Astrocyte (in vitro differentiated cells and primary cell): ENCODE data around the gene H1-8. TPM values are rescaled to one million over a fixed set of nuclear protein-coding genes. Genes with fewer than 3 reads are reported as not detected.

Experiments used
- DNase-seq: peaks from one replicate; pipeline ENCODE4 v3.0.0-alpha.2; 2010; ENCODE audit warnings: low read depth
- FAIRE-seq: peaks from 2 replicates; lab custom pipeline; 2011; peaks lifted over from hg19 to GRCh38; lab: Jason Lieb, UNC
- H2AFZ ChIP-seq: 2 replicates; pipeline ENCODE4 v1.6.0; 2012; ENCODE audit warnings: low read depth, low read length, inconsistent platforms
- H3K27ac ChIP-seq: 2 replicates; pipeline ENCODE4 v1.5.1; 2011; ENCODE audit warnings: low read depth, low read length, inconsistent platforms
- H3K27me3 ChIP-seq: 2 replicates; pipeline ENCODE4 v1.6.0; 2011; ENCODE audit warnings: low read length, inconsistent platforms; ENCODE audit not compliant: insufficient read depth
- H3K36me3 ChIP-seq: 2 replicates; pipeline ENCODE4 v1.5.1; 2011; ENCODE audit warnings: low read length, inconsistent platforms; ENCODE audit not compliant: insufficient read depth
- H3K4me1 ChIP-seq: 2 replicates; pipeline ENCODE4 v1.5.1; 2011; ENCODE audit warnings: low read length, inconsistent platforms; ENCODE audit not compliant: insufficient read depth
- H3K4me2 ChIP-seq: 2 replicates; pipeline ENCODE4 v1.6.0; 2012; ENCODE audit warnings: low read length, inconsistent platforms
- H3K4me3 ChIP-seq: 2 replicates; pipeline ENCODE4 v1.5.1; 2011; ENCODE audit warnings: low read depth, mild to moderate bottlenecking, low read length, inconsistent platforms; ENCODE audit not compliant: insufficient read depth
- H3K79me2 ChIP-seq: 2 replicates; pipeline ENCODE4 v1.6.0; 2012; ENCODE audit warnings: mild to moderate bottlenecking, low read length, inconsistent platforms; ENCODE audit not compliant: insufficient read depth
- H3K9ac ChIP-seq: 2 replicates; pipeline ENCODE4 v1.6.0; 2012; ENCODE audit warnings: mild to moderate bottlenecking, low read length, inconsistent platforms
- H3K9me3 ChIP-seq: 2 replicates; pipeline ENCODE4 v1.5.1; 2012; ENCODE audit warnings: low read depth, mild to moderate bottlenecking, low read length, inconsistent platforms; ENCODE audit not compliant: insufficient read depth
- H4K20me1 ChIP-seq: 2 replicates; pipeline ENCODE4 v1.6.0; 2012; ENCODE audit warnings: low read length, inconsistent platforms; ENCODE audit not compliant: insufficient read depth
- H3K27ac Mint-ChIP-seq: one replicate; pipeline ENCODE4 v1.8.0; 2021; ENCODE audit warnings: mild to moderate bottlenecking, mixed read lengths; ENCODE audit not compliant: unreplicated experiment
- H3K27me3 Mint-ChIP-seq: one replicate; pipeline ENCODE4 v1.8.0; 2021; ENCODE audit warnings: low read depth, mixed read lengths; ENCODE audit not compliant: unreplicated experiment
- H3K36me3 Mint-ChIP-seq: one replicate; pipeline ENCODE4 v1.8.0; 2021; ENCODE audit warnings: low read depth, mixed read lengths; ENCODE audit not compliant: unreplicated experiment
- H3K4me1 Mint-ChIP-seq: one replicate; pipeline ENCODE4 v1.8.0; 2021; ENCODE audit warnings: low read depth, mixed read lengths; ENCODE audit not compliant: unreplicated experiment
- H3K4me3 Mint-ChIP-seq: one replicate; pipeline ENCODE4 v1.8.0; 2021; ENCODE audit warnings: mild to moderate bottlenecking, moderate library complexity, mixed read lengths; ENCODE audit not compliant: unreplicated experiment
- H3K9me3 Mint-ChIP-seq: one replicate; pipeline ENCODE4 v1.8.0; 2021; ENCODE audit warnings: mild to moderate bottlenecking, mixed read lengths; ENCODE audit not compliant: unreplicated experiment
- EZH2 ChIP-seq: IDR thresholded peaks from 2 replicates; pipeline ENCODE4 v1.6.1; 2012; ENCODE audit warnings: mild to moderate bottlenecking, low read length, inconsistent platforms; ENCODE audit not compliant: insufficient read depth
- total RNA-seq: library from RNA; stranded (reverse); gene quantifications from 2 replicates; pipeline ENCODE4 v1.2.1, GENCODE V29; 2021
- TF ChIP-seq, protein P1 (sequence below): IDR thresholded peaks from 2 replicates; pipeline ENCODE4 v1.5.1; 2011; ENCODE audit warnings: low read depth, mild to moderate bottlenecking, inconsistent platforms, low read length, moderate library complexity; ENCODE audit not compliant: insufficient read depth

H1-8 gene
- total RNA-seq, 1 donor from 2014 or later, result not detected

DNA sequence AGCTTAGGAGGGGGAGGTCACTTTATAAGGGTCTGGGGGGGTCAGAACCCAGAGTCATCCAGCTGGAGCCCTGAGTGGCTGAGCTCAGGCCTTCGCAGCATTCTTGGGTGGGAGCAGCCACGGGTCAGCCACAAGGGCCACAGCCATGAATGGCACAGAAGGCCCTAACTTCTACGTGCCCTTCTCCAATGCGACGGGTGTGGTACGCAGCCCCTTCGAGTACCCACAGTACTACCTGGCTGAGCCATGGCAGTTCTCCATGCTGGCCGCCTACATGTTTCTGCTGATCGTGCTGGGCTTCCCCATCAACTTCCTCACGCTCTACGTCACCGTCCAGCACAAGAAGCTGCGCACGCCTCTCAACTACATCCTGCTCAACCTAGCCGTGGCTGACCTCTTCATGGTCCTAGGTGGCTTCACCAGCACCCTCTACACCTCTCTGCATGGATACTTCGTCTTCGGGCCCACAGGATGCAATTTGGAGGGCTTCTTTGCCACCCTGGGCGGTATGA, 14.3 kb upstream of the H1-8 start, which contains the start of gene RHO:
TSS of gene RHO (plus strand) at position 51 of the 512 bp plus-strand sequence. CDS start at position 146, 95 bp downstream.
- H4K20me1 ChIP-seq, result no peaks in the 10 kb centered on the region
- H2AFZ ChIP-seq, result no peak within 1 kb of the TSS
- H3K4me3 ChIP-seq, result no peak within 1 kb of the TSS
- no peak for DNase-seq
- no peak within 1 kb of the TSS for H3K4me2 ChIP-seq
- H3K27ac ChIP-seq, result no peak within 1 kb of the TSS
- H3K79me2 ChIP-seq, result no peaks in the 10 kb centered on the region
- no peak within 1 kb of the TSS for H3K9ac ChIP-seq
- no peaks in the 10 kb centered on the region for H3K36me3 ChIP-seq
- no peak within 1 kb of the TSS for H3K4me3 Mint-ChIP-seq
- no peak for FAIRE-seq
- no peaks in the 10 kb centered on the region for H3K36me3 Mint-ChIP-seq
- H3K27me3 Mint-ChIP-seq, result peaks cover 9% of the 10 kb centered on the region
- TF ChIP-seq, protein P1, sequence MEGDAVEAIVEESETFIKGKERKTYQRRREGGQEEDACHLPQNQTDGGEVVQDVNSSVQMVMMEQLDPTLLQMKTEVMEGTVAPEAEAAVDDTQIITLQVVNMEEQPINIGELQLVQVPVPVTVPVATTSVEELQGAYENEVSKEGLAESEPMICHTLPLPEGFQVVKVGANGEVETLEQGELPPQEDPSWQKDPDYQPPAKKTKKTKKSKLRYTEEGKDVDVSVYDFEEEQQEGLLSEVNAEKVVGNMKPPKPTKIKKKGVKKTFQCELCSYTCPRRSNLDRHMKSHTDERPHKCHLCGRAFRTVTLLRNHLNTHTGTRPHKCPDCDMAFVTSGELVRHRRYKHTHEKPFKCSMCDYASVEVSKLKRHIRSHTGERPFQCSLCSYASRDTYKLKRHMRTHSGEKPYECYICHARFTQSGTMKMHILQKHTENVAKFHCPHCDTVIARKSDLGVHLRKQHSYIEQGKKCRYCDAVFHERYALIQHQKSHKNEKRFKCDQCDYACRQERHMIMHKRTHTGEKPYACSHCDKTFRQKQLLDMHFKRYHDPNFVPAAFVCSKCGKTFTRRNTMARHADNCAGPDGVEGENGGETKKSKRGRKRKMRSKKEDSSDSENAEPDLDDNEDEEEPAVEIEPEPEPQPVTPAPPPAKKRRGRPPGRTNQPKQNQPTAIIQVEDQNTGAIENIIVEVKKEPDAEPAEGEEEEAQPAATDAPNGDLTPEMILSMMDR, result no peak
- no peaks in the 10 kb centered on the region for H3K9me3 ChIP-seq
- H3K27me3 ChIP-seq, result no peaks in the 10 kb centered on the region
- peaks cover 7% of the 10 kb centered on the region for H3K4me1 ChIP-seq
- peak within 1 kb of the TSS; percentile 26 for H3K27ac Mint-ChIP-seq
- peaks cover 11% of the 10 kb centered on the region for H3K4me1 Mint-ChIP-seq
- no peaks in the 10 kb centered on the region for H3K9me3 Mint-ChIP-seq

DNA sequence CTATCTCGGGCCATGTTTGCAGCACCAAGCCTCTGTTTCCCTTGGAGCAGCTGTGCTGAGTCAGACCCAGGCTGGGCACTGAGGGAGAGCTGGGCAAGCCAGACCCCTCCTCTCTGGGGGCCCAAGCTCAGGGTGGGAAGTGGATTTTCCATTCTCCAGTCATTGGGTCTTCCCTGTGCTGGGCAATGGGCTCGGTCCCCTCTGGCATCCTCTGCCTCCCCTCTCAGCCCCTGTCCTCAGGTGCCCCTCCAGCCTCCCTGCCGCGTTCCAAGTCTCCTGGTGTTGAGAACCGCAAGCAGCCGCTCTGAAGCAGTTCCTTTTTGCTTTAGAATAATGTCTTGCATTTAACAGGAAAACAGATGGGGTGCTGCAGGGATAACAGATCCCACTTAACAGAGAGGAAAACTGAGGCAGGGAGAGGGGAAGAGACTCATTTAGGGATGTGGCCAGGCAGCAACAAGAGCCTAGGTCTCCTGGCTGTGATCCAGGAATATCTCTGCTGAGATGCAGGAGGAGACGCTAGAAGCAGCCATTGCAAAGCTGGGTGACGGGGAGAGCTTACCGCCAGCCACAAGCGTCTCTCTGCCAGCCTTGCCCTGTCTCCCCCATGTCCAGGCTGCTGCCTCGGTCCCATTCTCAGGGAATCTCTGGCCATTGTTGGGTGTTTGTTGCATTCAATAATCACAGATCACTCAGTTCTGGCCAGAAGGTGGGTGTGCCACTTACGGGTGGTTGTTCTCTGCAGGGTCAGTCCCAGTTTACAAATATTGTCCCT, 13.4 kb upstream of the H1-8 start:
- Histone ChIP-seq H3K4me3 (no peak overlapping the region), H3K9ac (no peak overlapping the region), H3K27ac (no peak overlapping the region), H3K79me2 (no peaks in the 10 kb centered on the region), H3K36me3 (no peaks in the 10 kb centered on the region), H3K9me3 (no peaks in the 10 kb centered on the region), H4K20me1 (no peaks in the 10 kb centered on the region), H2AFZ (no peak overlapping the region), H3K4me1 (peaks cover 7% of the 10 kb centered on the region), H3K4me2 (peak overlapping the region; percentile 31), H3K27me3 (no peaks in the 10 kb centered on the region)
- Mint-ChIP-seq H3K4me3 (no peak overlapping the region), H3K9me3 (no peaks in the 10 kb centered on the region), H3K36me3 (no peaks in the 10 kb centered on the region), H3K27me3 (peaks cover 7% of the 10 kb centered on the region), H3K27ac (peak overlapping the region; percentile 80), H3K4me1 (peaks cover 20% of the 10 kb centered on the region)
- FAIRE-seq (no peak), DNase-seq (no peak)
- no peak for TF ChIP-seq EZH2
- TF ChIP-seq, protein P1, result no peak
